ENCODE results near the gene ZC2HC1B.
"Not testable (repeated sequence)": the region's sequence is repeated elsewhere in the genome, so short reads cannot be mapped to it uniquely, and the experiment has no call there.

ZC2HC1B gene

GRCh38 chr6:143871202-143871730 lies 7.0 kb downstream of the ZC2HC1B start:
- not testable (repeated sequence) for DNase-seq

- DNase-seq = no peak
Observed at GRCh38 chr6:143872201-143872600, 7.9 kb downstream of the ZC2HC1B start.

- DNase-seq = not testable (repeated sequence)
Observed at GRCh38 chr6:143873600-143873999, 9.3 kb downstream of the ZC2HC1B start.

- DNase-seq = not testable (repeated sequence)
Observed at GRCh38 chr6:143874503-143874902, 10.2 kb downstream of the ZC2HC1B start.

GRCh38 chr6:143877584-143878271 lies 13.5 kb downstream of the ZC2HC1B start:
- DNase-seq = no peak

- DNase-seq = no peak
Observed at GRCh38 chr6:143878272-143878760, 14.0 kb downstream of the ZC2HC1B start.

DNA sequence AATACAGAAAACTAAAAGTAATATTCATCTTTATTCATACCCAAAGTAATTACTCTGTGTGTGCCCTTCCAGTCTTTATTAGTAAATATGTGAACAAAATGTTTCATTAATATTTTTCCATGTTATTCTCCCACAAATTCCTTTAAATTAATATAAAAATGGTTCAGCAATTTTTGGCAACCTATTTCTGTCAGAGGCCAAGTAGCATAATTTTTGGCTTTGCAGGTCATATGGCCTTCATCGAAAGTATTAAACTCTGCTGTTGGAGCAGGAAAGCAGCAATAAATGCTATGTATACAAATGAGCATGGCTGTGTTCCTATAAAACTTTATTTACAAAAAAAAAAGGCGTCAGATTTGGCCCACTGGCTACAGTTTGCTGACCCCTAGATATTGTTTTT lies 16.1 kb downstream of the ZC2HC1B start:
- DNase-seq = no peak

DNA sequence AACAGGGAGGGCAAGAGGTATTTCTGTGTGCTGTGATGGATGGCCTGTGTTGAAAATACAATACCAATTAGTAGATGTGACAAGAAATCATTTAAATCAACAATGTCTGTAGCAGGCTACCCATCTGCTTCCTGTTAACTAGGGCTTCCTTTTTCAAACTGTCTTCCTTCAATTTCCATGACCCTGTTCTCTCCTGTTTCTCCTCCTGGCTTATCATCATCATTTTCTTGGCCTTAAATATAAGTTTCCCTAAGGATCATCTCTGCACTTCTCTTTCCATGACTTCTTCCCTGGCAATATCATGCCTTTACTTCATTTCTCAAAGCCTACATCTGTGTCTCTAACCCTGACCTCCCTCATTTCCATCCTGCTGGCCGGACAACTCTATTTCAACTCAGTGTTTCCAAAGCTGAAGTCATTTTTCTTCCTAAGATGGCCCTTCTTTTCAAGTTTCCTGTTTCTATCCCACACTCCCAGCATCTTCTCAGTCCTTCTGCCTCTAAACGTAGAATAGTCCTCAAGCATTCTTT lies 18.2 kb downstream of the ZC2HC1B start:
- no peak for DNase-seq

GRCh38 chr6:143884216-143884900 lies 20.1 kb downstream of the ZC2HC1B start:
- DNase-seq = no peak

DNA sequence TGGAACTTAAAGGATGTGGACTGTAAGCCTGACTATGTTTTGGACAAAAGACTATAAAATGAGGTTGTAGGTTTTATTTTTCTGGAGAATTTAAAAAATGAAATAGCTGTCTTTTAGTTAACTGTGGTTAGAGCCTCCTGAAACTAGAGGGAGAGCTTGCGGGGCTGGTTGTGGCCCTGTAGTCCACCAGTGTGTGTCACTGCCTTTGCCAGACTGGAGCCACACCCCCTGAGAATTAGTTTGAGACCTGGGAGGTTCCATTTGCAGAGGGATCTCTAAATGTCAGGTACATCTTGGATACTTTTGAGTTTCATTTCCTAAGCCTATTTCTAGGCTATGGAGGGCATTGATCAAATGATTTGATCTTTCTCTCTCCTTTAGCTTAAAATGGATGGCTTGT lies 20.8 kb downstream of the ZC2HC1B start:
- no peak for DNase-seq

DNA sequence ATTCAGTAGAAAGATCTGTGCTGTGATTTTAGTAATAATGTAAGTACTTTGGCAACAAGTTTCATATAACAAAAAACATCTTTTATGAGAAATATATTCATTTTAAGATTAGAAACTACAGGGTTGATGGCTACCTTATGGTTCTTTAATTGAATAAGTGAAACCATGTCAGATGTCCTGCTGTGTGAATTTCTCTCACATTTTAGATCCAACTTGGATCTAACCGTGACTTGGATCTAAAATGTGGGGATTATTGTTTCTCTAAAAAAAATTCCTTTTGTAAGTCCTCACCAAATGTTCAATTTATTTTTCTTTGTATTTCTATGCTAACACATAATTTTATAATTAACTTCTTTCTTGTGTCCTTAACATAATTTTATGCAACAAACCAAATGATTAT lies 30.4 kb downstream of the ZC2HC1B start:
- no peak for DNase-seq

GRCh38 chr6:143896126-143896860 lies 32.0 kb downstream of the ZC2HC1B start:
- DNase-seq = no peak

- DNase-seq = no peak
Observed at GRCh38 chr6:143900358-143900757, 36.1 kb downstream of the ZC2HC1B start.

- DNase-seq = no peak
Observed at GRCh38 chr6:143901885-143902750, 37.8 kb downstream of the ZC2HC1B start.

GRCh38 chr6:143902827-143903226 lies 38.6 kb downstream of the ZC2HC1B start:
- DNase-seq = no peak

- DNase-seq = no peak
Observed at GRCh38 chr6:143911028-143911427, 46.8 kb downstream of the ZC2HC1B start.

DNA sequence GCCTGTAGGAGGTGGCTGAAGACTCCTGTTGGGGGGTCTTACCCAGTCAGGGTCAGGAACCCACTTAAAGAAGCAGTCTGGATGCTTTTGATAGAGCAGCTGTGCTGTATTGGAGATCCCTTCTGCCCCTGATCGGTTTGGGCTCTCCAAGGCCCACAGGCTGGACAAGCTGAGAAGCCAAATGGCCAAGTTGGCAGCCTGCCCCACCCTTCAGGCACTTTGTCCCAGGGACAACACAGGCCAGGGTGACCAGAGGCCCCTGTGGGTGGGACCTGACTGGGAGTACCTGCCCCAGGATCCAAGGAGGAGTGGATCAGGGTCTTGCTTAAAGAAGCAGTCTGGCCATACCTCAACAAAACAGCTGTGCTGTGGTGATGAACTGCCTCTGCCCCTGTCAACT lies 48.4 kb downstream of the ZC2HC1B start:
- no peak for DNase-seq

DNA sequence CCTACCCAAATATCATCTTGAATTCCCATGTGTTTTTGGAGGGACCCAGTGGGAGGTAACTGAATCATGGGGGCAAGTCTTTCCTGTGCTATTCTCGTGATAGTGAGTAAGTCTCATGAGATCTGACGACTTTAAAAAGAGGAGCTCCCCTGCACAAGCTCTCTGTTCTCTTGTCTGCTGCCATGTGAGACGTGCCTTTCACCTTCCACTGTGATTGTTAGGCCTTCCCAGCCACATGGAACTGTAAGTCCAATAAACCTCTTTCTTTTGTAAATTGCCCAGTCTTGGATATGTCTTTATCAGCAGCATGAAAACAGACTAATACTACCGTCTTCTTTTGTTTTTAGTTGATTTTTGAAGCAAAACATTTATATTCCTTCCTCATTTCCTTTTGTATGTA lies 52.8 kb downstream of the ZC2HC1B start:
- not testable (repeated sequence) for DNase-seq

- no peak for DNase-seq
Observed at GRCh38 chr6:143928853-143929252, 64.6 kb downstream of the ZC2HC1B start.

GRCh38 chr6:143929975-143930374 lies 65.7 kb downstream of the ZC2HC1B start:
- DNase-seq = no peak

GRCh38 chr6:143934331-143934730 lies 70.1 kb downstream of the ZC2HC1B start:
- no peak for DNase-seq

DNA sequence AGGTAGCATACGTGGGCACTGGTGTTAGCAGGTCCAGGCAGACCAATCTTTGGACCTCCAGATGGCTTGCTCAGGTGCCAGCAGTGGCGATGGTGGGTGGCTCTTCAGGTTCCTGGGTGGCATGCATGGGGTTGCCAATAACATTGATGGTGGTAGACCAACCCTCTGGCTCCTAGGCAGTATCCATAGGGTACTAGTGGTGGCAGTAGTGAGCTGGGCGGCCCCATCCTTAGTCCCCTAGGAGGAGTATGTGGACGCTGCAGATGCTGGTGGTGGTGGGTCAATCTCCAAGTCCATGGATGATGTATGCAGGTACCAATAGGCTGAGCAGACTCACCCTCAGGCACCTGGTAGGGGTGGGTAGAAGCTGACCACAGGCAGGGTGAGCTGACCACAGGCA lies 70.6 kb downstream of the ZC2HC1B start:
- DNase-seq = no peak
